NOMO-1 treated with dmso at 0.1 percent for 144 hours (cell line): Measurements from ENCODE around the gene CHRNG.
"Not testable (repeated sequence)": the region's sequence is repeated elsewhere in the genome, so short reads cannot be mapped to it uniquely, and the experiment has no call there.

Experiments used
- DNase-seq: peaks from one replicate; lab custom pipeline; 2025; ENCODE audit not compliant: unreplicated experiment; lab: John Stamatoyannopoulos, UW

Gene CHRNG

GRCh38 chr2:232527905-232528470, 11.5 kb upstream of the CHRNG start:
- DNase-seq, result no peak

DNA sequence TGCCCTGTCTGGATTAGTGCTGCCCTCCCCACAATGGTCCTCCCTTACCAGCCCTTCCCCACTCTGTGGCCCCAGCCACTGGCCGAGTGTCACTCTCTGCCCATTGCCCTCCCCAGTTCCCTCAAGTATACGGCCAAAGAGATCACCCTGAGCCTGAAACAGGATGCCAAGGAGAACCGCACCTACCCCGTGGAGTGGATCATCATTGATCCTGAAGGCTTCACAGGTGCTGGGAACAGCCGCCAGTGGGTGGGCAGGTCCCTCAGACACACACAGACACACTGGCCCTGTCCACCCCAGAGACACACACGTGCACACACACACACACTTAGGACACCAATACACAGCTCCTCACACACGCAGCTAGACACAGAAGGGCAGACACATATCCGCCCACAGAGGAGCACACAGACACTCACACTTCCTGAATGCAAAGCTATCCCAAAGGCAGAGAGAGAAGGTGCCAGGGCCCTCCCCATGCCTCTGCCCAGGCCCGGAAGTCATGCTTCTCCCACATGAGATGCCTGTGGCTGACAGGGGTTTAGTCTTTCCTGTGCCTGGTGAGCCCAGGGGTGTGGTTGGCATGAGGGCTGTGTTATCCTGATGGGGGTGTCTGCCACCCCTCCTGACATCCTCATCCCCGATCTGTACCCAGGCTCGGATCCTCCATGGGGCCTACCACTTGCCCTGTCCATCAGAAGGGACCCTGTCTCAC, 10.6 kb upstream of the CHRNG start:
- DNase-seq, result no peak

- no peak for DNase-seq
These were observed 9.5 kb upstream of the CHRNG start for GRCh38 chr2:232529806-232530547.

GRCh38 chr2:232530626-232531260, 8.7 kb upstream of the CHRNG start:
- no peak for DNase-seq

- no peak for DNase-seq
These were observed 7.1 kb upstream of the CHRNG start for GRCh38 chr2:232532419-232532818.

DNA sequence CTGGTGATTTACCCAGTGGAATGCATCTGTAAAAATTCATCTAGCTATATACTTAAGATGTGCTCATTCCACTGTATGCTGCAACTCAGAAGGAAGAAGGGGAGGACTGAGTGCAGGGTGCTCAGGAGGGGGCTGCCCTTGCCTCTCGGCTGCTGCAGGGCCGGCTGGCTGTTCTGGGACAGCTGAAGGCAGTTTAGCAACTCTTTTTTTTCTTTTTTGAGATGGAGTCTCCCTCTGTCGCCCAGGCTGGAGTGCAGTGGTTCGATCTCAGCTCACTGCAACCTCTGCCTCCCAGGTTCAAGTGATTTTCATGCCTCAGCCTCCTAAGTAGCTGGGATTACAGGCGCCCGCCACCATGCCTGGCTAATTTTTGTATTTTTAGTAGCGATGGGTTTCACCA, 6.7 kb upstream of the CHRNG start:
- not testable (repeated sequence) for DNase-seq

DNA sequence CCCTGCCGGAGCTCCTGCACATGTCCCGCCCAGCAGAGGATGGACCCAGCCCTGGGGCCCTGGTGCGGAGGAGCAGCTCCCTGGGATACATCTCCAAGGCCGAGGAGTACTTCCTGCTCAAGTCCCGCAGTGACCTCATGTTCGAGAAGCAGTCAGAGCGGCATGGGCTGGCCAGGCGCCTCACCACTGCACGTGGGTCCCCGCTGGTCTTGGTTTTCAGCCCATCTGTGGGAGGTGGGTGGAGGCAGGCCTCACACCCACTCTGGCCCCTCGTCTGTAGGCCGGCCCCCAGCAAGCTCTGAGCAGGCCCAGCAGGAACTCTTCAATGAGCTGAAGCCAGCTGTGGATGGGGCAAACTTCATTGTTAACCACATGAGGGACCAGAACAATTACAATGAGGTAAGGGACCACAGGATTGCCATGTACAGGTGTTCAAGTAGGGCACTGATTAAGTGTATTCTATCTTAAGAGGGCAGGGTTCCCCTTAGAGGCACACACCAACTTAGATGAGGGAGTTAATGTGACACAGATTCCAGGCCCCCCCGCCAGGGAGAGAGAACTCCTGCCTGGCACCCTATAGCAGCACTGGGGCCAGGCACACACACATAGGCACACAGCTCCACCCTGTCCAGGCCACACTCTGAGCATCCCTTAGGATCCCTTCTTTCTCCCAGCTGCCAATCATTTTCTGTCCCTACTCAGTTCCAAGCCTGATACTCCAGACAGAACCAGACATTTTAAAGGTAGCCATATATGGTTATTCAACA, 5.4 kb upstream of the CHRNG start:
- DNase-seq, result no peak

DNA sequence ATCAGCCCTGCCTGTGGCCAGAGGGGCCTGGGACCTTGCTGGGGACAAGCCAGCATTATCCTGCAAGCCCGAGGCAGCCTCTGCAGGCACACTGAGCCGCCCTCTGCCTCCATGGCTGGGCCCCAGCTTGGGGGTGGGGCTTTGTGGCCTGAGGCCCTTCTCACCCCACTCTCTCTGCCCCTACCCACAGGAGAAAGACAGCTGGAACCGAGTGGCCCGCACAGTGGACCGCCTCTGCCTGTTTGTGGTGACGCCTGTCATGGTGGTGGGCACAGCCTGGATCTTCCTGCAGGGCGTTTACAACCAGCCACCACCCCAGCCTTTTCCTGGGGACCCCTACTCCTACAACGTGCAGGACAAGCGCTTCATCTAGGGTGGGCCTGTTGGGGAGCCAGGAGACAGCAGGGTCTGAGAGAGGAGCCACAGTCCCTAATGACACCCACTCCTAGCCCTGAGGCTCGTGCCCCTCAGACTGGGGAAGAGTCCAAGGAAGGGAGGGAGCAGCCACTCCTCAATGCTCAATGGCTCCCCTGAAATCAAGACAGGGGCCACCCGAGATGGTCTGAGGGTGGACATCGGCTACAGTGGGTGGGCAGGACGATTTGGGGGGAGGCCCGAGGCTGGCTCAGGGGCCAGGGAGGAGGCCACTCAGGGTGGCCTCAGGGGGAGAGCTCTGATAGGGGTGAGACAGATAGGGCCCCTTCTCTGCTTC, 4.4 kb upstream of the CHRNG start:
- no peak for DNase-seq

- no peak for DNase-seq
These were observed 3.5 kb upstream of the CHRNG start for GRCh38 chr2:232535761-232536530.

GRCh38 chr2:232537079-232537478, 2.4 kb upstream of the CHRNG start:
- no peak for DNase-seq

DNA sequence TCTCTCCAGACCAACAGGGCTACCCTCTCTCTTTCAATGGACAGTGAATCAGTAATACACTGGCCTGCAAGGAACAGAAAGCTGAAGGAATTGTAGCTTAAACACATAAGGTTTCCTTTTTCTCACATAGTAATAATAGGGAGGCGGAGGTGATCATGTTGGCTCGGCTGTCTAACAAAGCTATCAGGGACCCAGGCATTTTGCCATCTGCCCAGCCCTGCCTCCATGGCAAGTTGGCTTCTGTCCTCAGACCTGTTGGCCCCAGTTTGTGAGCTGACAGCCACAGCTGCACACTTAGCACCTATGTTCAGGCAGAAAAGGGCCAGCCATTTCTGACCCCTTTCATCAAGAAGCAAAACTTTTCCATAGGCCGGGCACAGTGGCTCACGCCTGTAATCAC, 2.0 kb upstream of the CHRNG start:
- no peak for DNase-seq

GRCh38 chr2:232538671-232539070, 821 bp upstream of the CHRNG start:
- no peak for DNase-seq

- DNase-seq, result no peak
These were observed 1.0 kb downstream of the CHRNG start for GRCh38 chr2:232540441-232541041.

DNA sequence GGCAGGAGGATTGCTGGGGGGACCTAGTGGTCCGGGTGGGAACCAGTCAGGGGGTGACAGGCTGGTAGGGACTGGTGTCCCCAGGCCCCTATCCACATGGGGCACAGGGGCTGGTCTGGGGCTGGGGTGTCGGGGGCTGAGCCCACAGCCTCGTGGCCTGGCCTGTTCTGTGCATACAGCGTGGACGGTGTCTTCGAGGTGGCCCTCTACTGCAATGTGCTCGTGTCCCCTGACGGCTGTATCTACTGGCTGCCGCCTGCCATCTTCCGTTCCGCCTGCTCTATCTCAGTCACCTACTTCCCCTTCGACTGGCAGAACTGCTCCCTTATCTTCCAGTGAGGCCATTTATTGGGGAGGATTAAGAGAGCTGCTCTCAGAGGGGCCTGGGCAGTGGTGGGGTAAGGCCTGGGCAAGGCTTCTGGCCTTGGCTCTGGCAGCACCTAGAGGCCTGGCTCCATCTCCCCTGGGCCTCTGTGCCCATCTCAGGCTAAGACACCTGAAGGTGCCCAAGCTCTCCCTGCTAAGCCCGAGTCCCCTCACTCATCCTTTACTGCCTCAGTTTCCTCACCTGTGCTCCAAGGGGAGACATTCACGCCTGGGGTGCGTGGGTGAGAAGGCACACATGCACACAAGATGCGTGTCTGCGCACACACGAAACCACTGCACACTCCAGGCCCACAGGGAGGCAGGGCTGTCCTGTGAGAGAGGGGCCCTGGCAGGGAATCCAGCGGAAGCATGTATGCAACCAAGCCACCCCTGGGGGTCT, 1.9 kb downstream of the CHRNG start:
- no peak for DNase-seq

DNA sequence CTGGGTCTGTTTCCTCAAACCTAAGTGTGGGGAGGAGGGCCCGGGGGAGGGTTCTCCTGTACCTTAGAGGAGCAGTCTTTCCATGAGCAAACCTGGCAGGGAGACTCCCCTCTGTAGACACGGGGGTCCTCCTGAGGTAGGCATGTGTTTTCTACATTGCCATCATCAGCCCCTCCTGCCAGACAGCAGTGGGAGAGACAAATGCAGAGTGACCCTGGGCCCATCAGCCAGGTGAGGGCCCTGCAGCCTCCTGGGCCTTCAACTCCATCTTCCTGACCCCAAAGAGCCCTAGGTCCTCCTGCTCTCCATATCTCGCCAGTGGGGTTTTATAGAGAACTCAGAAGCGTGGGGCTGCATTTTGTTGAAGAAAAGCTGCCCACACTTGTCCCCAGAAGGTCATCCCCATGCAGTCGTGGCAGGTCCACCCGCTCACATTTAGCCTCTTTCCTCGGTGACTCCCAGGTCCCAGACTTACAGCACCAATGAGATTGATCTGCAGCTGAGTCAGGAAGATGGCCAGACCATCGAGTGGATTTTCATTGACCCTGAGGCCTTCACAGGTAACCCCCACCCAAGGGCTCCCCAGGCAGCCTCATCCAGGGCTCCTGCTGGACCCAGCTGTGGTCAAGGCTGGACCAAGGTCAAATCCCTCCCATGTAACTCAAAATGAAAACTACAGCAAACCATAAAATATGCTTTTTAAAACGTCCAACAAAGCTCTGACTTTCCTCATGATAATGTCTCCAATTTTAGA, 2.6 kb downstream of the CHRNG start:
- DNase-seq, result no peak

GRCh38 chr2:232542715-232543467, 3.4 kb downstream of the CHRNG start:
- DNase-seq, result no peak

- DNase-seq, result no peak
These were observed 4.0 kb downstream of the CHRNG start for GRCh38 chr2:232543491-232543890.
